Natural killer cell treated with Interleukin-12 subunit alpha and Interleukin-12 subunit beta and Interleukin-15 and Interleukin-18, amount 100 ng/mL, for 72 hours (primary cell): Measurements from ENCODE around the gene PSMA4. TPM values are rescaled to one million over a fixed set of nuclear protein-coding genes. Genes with fewer than 3 reads are reported as not detected.
A peak's percentile ranks its signal among the peaks of the same experiment; 100 is the strongest.
"Not testable (repeated sequence)": the region's sequence is repeated elsewhere in the genome, so short reads cannot be mapped to it uniquely, and the experiment has no call there.

Source experiments
- ATAC-seq, 2 donors: fragments of 150-1000 bp; cut with Tn5 transposase in 1 of 2; sonication (Bioruptor Pico), chemical (Tn5 transposase) in 1 of 2; 2 replicates each; pipeline ENCODE4 v1.10.0; 2021
- DNase-seq: peaks from one replicate; pipeline ENCODE4 v3.0.0; 2022; ENCODE audit warnings: low spot score
- H3K27ac Mint-ChIP-seq, 2 donors: 1 replicate in 1 of 2; 2 replicates in 1 of 2; pipeline ENCODE4 v1.8.0; 2022; ENCODE audit warnings: mixed read lengths in 2 of 2, mild to moderate bottlenecking in 1 of 2, moderate library complexity in 1 of 2
- H3K27me3 Mint-ChIP-seq, 2 donors: 1 replicate in 1 of 2; 2 replicates in 1 of 2; pipeline ENCODE4 v1.8.0; 2022; ENCODE audit warnings: mixed read lengths in 2 of 2
- H3K36me3 Mint-ChIP-seq: one replicate; pipeline ENCODE4 v1.8.0; 2022; ENCODE audit warnings: mixed read lengths
- H3K4me1 Mint-ChIP-seq, 2 donors: 1 replicate in 1 of 2; 2 replicates in 1 of 2; pipeline ENCODE4 v1.8.0; 2022; ENCODE audit warnings: low read depth in 2 of 2, mixed read lengths in 2 of 2, mild to moderate bottlenecking in 1 of 2
- H3K4me3 Mint-ChIP-seq: one replicate; pipeline ENCODE4 v1.8.0; 2022; ENCODE audit warnings: mixed read lengths
- H3K9me3 Mint-ChIP-seq: 2 replicates; pipeline ENCODE4 v1.8.0; 2022; ENCODE audit warnings: mixed read lengths
- total RNA-seq, 2 donors: library from RNA; stranded (reverse); gene quantifications; one replicate each; pipeline ENCODE4 v1.2.3, GENCODE V29; 2022

The PSMA4 gene
- total RNA-seq, 2 donors from 2014 or later: 144 to 286 TPM

- Mint-ChIP-seq H3K4me1 (peaks cover 11 to 22% of the 10 kb centered on the region in 2 donors), H3K36me3 (peaks cover 16% of the 10 kb centered on the region), H3K4me3 (no peak overlapping the region), H3K9me3 (no peaks in the 10 kb centered on the region), H3K27me3 (no peaks in the 10 kb centered on the region), H3K27ac (no peak overlapping the region)
- DNase-seq (no peak), ATAC-seq (no peak)
Observed at GRCh38 chr15:78537266-78537905, 2.9 kb upstream of the PSMA4 start.

GRCh38 chr15:78538358-78538757 is 1.9 kb upstream of the PSMA4 start:
- Mint-ChIP-seq H3K9me3 (no peaks in the 10 kb centered on the region), H3K4me1 (peaks cover 18 to 29% of the 10 kb centered on the region in 2 donors), H3K27ac (no peak overlapping the region), H3K4me3 (no peak overlapping the region), H3K36me3 (peaks cover 21% of the 10 kb centered on the region), H3K27me3 (no peaks in the 10 kb centered on the region)
- DNase-seq (no peak), ATAC-seq (no peak)

GRCh38 chr15:78539464-78540140 is 642 bp upstream of the PSMA4 start:
- Mint-ChIP-seq H3K4me1 (peaks cover 20 to 34% of the 10 kb centered on the region in 2 donors), H3K36me3 (peaks cover 21% of the 10 kb centered on the region), H3K27ac (peak overlapping the region; percentile 93 to 96), H3K4me3 (peak overlapping the region; percentile 98)
- not testable (repeated sequence) for ATAC-seq, H3K27me3 Mint-ChIP-seq, DNase-seq, H3K9me3 Mint-ChIP-seq

GRCh38 chr15:78540871-78541743 is 863 bp downstream of the PSMA4 start:
- Mint-ChIP-seq H3K4me3 (peak overlapping the region; percentile 98), H3K27me3 (no peaks in the 10 kb centered on the region), H3K9me3 (no peaks in the 10 kb centered on the region), H3K27ac (peak overlapping the region; percentile 93 to 96), H3K4me1 (peaks cover 20 to 34% of the 10 kb centered on the region in 2 donors), H3K36me3 (peaks cover 21% of the 10 kb centered on the region)
- DNase-seq: no peak
- peak in 1 of 2 donors; percentile 46 for ATAC-seq

GRCh38 chr15:78541744-78542034 is 1.4 kb downstream of the PSMA4 start:
- Mint-ChIP-seq H3K9me3 (no peaks in the 10 kb centered on the region), H3K36me3 (peaks cover 21% of the 10 kb centered on the region), H3K27me3 (no peaks in the 10 kb centered on the region), H3K4me3 (peak overlapping the region; percentile 98), H3K4me1 (peaks cover 20 to 34% of the 10 kb centered on the region in 2 donors), H3K27ac (peak overlapping the region; percentile 93 to 96)
- ATAC-seq: no peak
- no peak for DNase-seq

- ATAC-seq: no peak
- DNase-seq: no peak
- peaks cover 20 to 34% of the 10 kb centered on the region in 2 donors for H3K4me1 Mint-ChIP-seq
- peak overlapping the region; percentile 93 to 96 for H3K27ac Mint-ChIP-seq
- H3K36me3 Mint-ChIP-seq: peaks cover 21% of the 10 kb centered on the region
- H3K27me3 Mint-ChIP-seq: no peaks in the 10 kb centered on the region
- peak overlapping the region; percentile 98 for H3K4me3 Mint-ChIP-seq
- H3K9me3 Mint-ChIP-seq: no peaks in the 10 kb centered on the region
Observed at GRCh38 chr15:78542647-78543046, 2.4 kb downstream of the PSMA4 start.

- ATAC-seq (no peak), DNase-seq (no peak)
- Mint-ChIP-seq H3K36me3 (peaks cover 20% of the 10 kb centered on the region), H3K9me3 (no peaks in the 10 kb centered on the region), H3K27me3 (no peaks in the 10 kb centered on the region), H3K4me1 (peaks cover 0 to 3% of the 10 kb centered on the region in 2 donors), H3K4me3 (no peak overlapping the region), H3K27ac (no peak overlapping the region)
Observed at GRCh38 chr15:78550194-78550593, 9.9 kb downstream of the PSMA4 start.

- ATAC-seq (no peak), DNase-seq (no peak)
- Mint-ChIP-seq H3K36me3 (peaks cover 20% of the 10 kb centered on the region), H3K4me1 (peaks cover 0 to 3% of the 10 kb centered on the region in 2 donors), H3K9me3 (no peaks in the 10 kb centered on the region), H3K27ac (no peak overlapping the region), H3K4me3 (no peak overlapping the region), H3K27me3 (no peaks in the 10 kb centered on the region)
Observed at GRCh38 chr15:78550815-78551214, 10.6 kb downstream of the PSMA4 start.

GRCh38 chr15:78551902-78552301 is 11.7 kb downstream of the PSMA4 start:
- Mint-ChIP-seq H3K36me3 (peaks cover 20% of the 10 kb centered on the region), H3K27ac (no peak overlapping the region), H3K4me1 (peaks cover 0 to 3% of the 10 kb centered on the region in 2 donors), H3K27me3 (no peaks in the 10 kb centered on the region), H3K4me3 (no peak overlapping the region), H3K9me3 (no peaks in the 10 kb centered on the region)
- no peak for ATAC-seq
- DNase-seq: no peak

GRCh38 chr15:78552597-78552996 is 12.4 kb downstream of the PSMA4 start:
- no peak overlapping the region for H3K27ac Mint-ChIP-seq
- H3K4me1 Mint-ChIP-seq: peaks cover 0 to 3% of the 10 kb centered on the region in 2 donors
- ATAC-seq (no peak), DNase-seq (no peak)
- H3K36me3 Mint-ChIP-seq: peaks cover 20% of the 10 kb centered on the region
- peaks cover 0 to 2% of the 10 kb centered on the region in 2 donors for H3K27me3 Mint-ChIP-seq
- no peak overlapping the region for H3K4me3 Mint-ChIP-seq
- no peaks in the 10 kb centered on the region for H3K9me3 Mint-ChIP-seq

GRCh38 chr15:78560201-78560600 is 20.0 kb downstream of the PSMA4 start:
- not testable (repeated sequence) for H3K36me3 Mint-ChIP-seq, H3K9me3 Mint-ChIP-seq, H3K27me3 Mint-ChIP-seq, DNase-seq, H3K4me3 Mint-ChIP-seq, H3K4me1 Mint-ChIP-seq, ATAC-seq, H3K27ac Mint-ChIP-seq

- peaks cover 13 to 17% of the 10 kb centered on the region in 2 donors for H3K4me1 Mint-ChIP-seq
- H3K4me3 Mint-ChIP-seq: no peak overlapping the region
- no peaks in the 10 kb centered on the region for H3K9me3 Mint-ChIP-seq
- DNase-seq (no peak), ATAC-seq (no peak)
- no peak overlapping the region for H3K27ac Mint-ChIP-seq
- peaks cover 4 to 8% of the 10 kb centered on the region in 2 donors for H3K27me3 Mint-ChIP-seq
- H3K36me3 Mint-ChIP-seq: no peaks in the 10 kb centered on the region
Observed at GRCh38 chr15:78561490-78561889, 21.2 kb downstream of the PSMA4 start.

GRCh38 chr15:78563092-78563491 is 22.8 kb downstream of the PSMA4 start:
- Mint-ChIP-seq H3K4me3 (no peak overlapping the region), H3K27me3 (peaks cover 14% of the 10 kb centered on the region in 2 donors), H3K27ac (no peak overlapping the region), H3K4me1 (peaks cover 15 to 23% of the 10 kb centered on the region in 2 donors), H3K36me3 (no peaks in the 10 kb centered on the region), H3K9me3 (no peaks in the 10 kb centered on the region)
- no peak for DNase-seq
- ATAC-seq: no peak

GRCh38 chr15:78564743-78565096 is 24.5 kb downstream of the PSMA4 start:
- H3K9me3 Mint-ChIP-seq: no peaks in the 10 kb centered on the region
- H3K36me3 Mint-ChIP-seq: no peaks in the 10 kb centered on the region
- ATAC-seq: no peak
- peaks cover 15 to 23% of the 10 kb centered on the region in 2 donors for H3K4me1 Mint-ChIP-seq
- peak overlapping the region; percentile 23 to 33 for H3K27ac Mint-ChIP-seq
- H3K27me3 Mint-ChIP-seq: peaks cover 14% of the 10 kb centered on the region in 2 donors
- peak overlapping the region; percentile 77 for H3K4me3 Mint-ChIP-seq
- no peak for DNase-seq
